ENCODE results near the gene PPM1G. TPM values are rescaled to one million over a fixed set of nuclear protein-coding genes. Genes with fewer than 3 reads are reported as not detected.

The PPM1G gene
- polyA plus RNA-seq, 1 of the 3 experiments (the other 2 are of a cell fraction): 113 TPM

DNA sequence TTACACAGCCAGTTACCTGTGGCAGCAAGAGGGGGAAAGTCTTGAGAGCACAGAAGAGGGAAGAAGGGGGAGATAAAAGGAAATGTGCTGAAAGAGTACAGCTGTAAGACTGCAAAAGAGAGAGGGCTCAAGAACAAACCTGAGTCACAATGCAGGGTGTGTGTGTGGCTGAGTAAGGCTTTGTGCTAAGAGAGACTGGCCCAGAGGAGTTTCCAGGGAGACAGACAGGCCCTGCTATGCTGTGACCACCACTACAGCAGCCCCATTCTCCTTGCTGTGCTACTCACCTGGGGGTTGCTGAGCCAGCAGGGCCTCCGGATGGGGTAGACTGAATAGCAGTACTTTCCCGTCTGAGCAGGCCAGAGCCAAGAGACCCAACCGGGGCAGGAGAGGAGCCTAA lies 74.1 kb downstream of the PPM1G start:
- H3K9ac ChIP-seq: no peak overlapping the region
- H3K9me2 ChIP-seq: no peaks in the 10 kb centered on the region
- H3K79me2 ChIP-seq (ENCODE audit: insufficient read depth): no peaks in the 10 kb centered on the region
- TF ChIP-seq MXI1 (IDR thresholded peaks at IDR 0.05; ENCODE audit: low read depth, low read length): no peak
- no peak for TF ChIP-seq NFIC (IDR thresholded peaks at IDR 0.05; ENCODE audit: borderline replicate concordance)
- no peak for TF ChIP-seq TAF1 (IDR thresholded peaks at IDR 0.05; ENCODE audit: borderline replicate concordance, low read depth, low read length)
- TF ChIP-seq YY1 (IDR thresholded peaks at IDR 0.05; ENCODE audit: low read depth): no peak
- TF ChIP-seq MEF2A (IDR thresholded peaks at IDR 0.05; ENCODE audit: borderline replicate concordance, low read depth): no peak
- TF ChIP-seq RCOR1 (IDR thresholded peaks at IDR 0.05; ENCODE audit: low read length): no peak
- TF ChIP-seq NRF1 (IDR thresholded peaks at IDR 0.05; ENCODE audit: low read depth, low read length): no peak
- no peak for TF ChIP-seq SIN3A (IDR thresholded peaks at IDR 0.05; ENCODE audit: borderline replicate concordance, low read depth, low read length)
- no peak for TF ChIP-seq ELF1 (IDR thresholded peaks at IDR 0.05)
- no peak for TF ChIP-seq FOXM1 (IDR thresholded peaks at IDR 0.05; ENCODE audit: low read depth)
- no peak for TF ChIP-seq RAD21 (IDR thresholded peaks at IDR 0.05; ENCODE audit: low read length)
- TF ChIP-seq, protein P1, sequence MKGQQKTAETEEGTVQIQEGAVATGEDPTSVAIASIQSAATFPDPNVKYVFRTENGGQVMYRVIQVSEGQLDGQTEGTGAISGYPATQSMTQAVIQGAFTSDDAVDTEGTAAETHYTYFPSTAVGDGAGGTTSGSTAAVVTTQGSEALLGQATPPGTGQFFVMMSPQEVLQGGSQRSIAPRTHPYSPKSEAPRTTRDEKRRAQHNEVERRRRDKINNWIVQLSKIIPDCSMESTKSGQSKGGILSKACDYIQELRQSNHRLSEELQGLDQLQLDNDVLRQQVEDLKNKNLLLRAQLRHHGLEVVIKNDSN (IDR thresholded peaks at IDR 0.05; ENCODE audit: borderline replicate concordance, low read depth): no peak
- TF ChIP-seq, protein P2, sequence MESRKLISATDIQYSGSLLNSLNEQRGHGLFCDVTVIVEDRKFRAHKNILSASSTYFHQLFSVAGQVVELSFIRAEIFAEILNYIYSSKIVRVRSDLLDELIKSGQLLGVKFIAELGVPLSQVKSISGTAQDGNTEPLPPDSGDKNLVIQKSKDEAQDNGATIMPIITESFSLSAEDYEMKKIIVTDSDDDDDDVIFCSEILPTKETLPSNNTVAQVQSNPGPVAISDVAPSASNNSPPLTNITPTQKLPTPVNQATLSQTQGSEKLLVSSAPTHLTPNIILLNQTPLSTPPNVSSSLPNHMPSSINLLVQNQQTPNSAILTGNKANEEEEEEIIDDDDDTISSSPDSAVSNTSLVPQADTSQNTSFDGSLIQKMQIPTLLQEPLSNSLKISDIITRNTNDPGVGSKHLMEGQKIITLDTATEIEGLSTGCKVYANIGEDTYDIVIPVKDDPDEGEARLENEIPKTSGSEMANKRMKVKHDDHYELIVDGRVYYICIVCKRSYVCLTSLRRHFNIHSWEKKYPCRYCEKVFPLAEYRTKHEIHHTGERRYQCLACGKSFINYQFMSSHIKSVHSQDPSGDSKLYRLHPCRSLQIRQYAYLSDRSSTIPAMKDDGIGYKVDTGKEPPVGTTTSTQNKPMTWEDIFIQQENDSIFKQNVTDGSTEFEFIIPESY (IDR thresholded peaks at IDR 0.05; ENCODE audit: borderline replicate concordance, low read depth): no peak
- TF ChIP-seq, protein P3, sequence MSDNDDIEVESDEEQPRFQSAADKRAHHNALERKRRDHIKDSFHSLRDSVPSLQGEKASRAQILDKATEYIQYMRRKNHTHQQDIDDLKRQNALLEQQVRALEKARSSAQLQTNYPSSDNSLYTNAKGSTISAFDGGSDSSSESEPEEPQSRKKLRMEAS (IDR thresholded peaks at IDR 0.05; ENCODE audit: low read depth): no peak
- no peak overlapping the region for H3K27ac ChIP-seq (ENCODE audit: low read depth in 2 of 2, low read length in 1 of 2)
- no peak overlapping the region for H2AFZ ChIP-seq (ENCODE audit: low read depth)
- H3K36me3 ChIP-seq (replicated peaks in 1 of 2; ENCODE audit: control insufficient read depth in 1 of 2, insufficient read depth in 2 of 2, low read length in 1 of 2): peaks cover 43 to 69% of the 10 kb centered on the region in 2 experiments
- CTCF ChIA-PET: interaction anchor here (1.1 kb wide), 1 partner anchor 55 kb away, joined by 4 read pairs; no protein-coding TSS in a partner anchor
- no peaks in the 10 kb centered on the region for H3K27me3 ChIP-seq (ENCODE audit: insufficient read depth)
- H3K4me2 ChIP-seq: no peak overlapping the region
- no peaks in the 10 kb centered on the region for H4K20me1 ChIP-seq (ENCODE audit: insufficient read depth)
- POLR2A ChIA-PET: interaction anchor here (1.0 to 2.3 kb wide), 3 partner anchors 9 to 13 kb away, joined by 4 to 6 read pairs (median 4); partner anchors contain the start of gene MPV17
- H3F3A ChIP-seq (replicated peaks; ENCODE audit: insufficient read depth): no peaks in the 10 kb centered on the region
- no peaks in the 10 kb centered on the region for H3K9me3 ChIP-seq
- no peaks in the 10 kb centered on the region for H3K4me1 ChIP-seq (ENCODE audit: control insufficient read depth in 1 of 2, insufficient read depth in 2 of 2, low read depth in 1 of 2, low read length in 1 of 2)
- WGBS (ENCODE audit: low lambda C conversion rate): 92% methylated on average over 2 of the region's 3 CpGs
- DNase-seq: no peak
- no peak overlapping the region for H3K4me3 ChIP-seq (ENCODE audit: low read depth in 2 of 2, low read length in 1 of 2)

Other genes starting within 250 kb of the PPM1G start
- gene ATRAID, start 197.6 kb downstream of the PPM1G start, polyA plus RNA-seq (2012; rRNA removed): 289 and 366 TPM in 2 replicates
- 75.7 and 85.0 TPM in 2 replicates for gene SLC5A6, start 197.3 kb downstream of the PPM1G start, polyA plus RNA-seq (2012; rRNA removed)
- gene CAD, start 192.2 kb downstream of the PPM1G start, polyA plus RNA-seq (2012; rRNA removed): 29.3 and 47.6 TPM in 2 replicates
- 0.68 and 1.1 TPM in 2 replicates for gene SLC30A3, start 146.5 kb downstream of the PPM1G start, polyA plus RNA-seq (2012; rRNA removed)
- 0.18 TPM in 1 of 2 replicates, not detected in the other for gene DNAJC5G, start 134.2 kb downstream of the PPM1G start, polyA plus RNA-seq (2012; rRNA removed)
- gene TRIM54, start 127.2 kb downstream of the PPM1G start, polyA plus RNA-seq (2012; rRNA removed): 0.28 and 0.36 TPM in 2 replicates
- 2.8 and 2.9 TPM in 2 replicates for gene UCN, start 101.1 kb downstream of the PPM1G start, polyA plus RNA-seq (2012; rRNA removed)
- 255 and 265 TPM in 2 replicates for gene MPV17, start 86.5 kb downstream of the PPM1G start, polyA plus RNA-seq (2012; rRNA removed)
- gene GTF3C2, start 52.8 kb downstream of the PPM1G start, polyA plus RNA-seq (2012; rRNA removed): 65.8 and 76.0 TPM in 2 replicates
- gene EIF2B4, start 39.3 kb downstream of the PPM1G start, polyA plus RNA-seq (2012; rRNA removed): 51.7 and 56.0 TPM in 2 replicates
- gene SNX17, start 39.0 kb downstream of the PPM1G start, polyA plus RNA-seq (2012; rRNA removed): 128 and 145 TPM in 2 replicates
- gene ZNF513, start 28.9 kb downstream of the PPM1G start, polyA plus RNA-seq (2012; rRNA removed): 53.8 and 63.7 TPM in 2 replicates
- gene NRBP1, start 19.0 kb upstream of the PPM1G start, polyA plus RNA-seq (2012; rRNA removed): 182 and 227 TPM in 2 replicates
- gene KRTCAP3, start 32.8 kb upstream of the PPM1G start, polyA plus RNA-seq (2012; rRNA removed): 3.6 and 4.1 TPM in 2 replicates
- gene IFT172, start 80.2 kb upstream of the PPM1G start, polyA plus RNA-seq (2012; rRNA removed): 28.2 and 31.3 TPM in 2 replicates
- 26.5 and 27.0 TPM in 2 replicates for gene FNDC4, start 85.6 kb upstream of the PPM1G start, polyA plus RNA-seq (2012; rRNA removed)
- gene GCKR, start 87.2 kb upstream of the PPM1G start, polyA plus RNA-seq (2012; rRNA removed): 0.18 and 0.67 TPM in 2 replicates
- 22.3 and 36.5 TPM in 2 replicates for gene ZNF512, start 173.5 kb upstream of the PPM1G start, polyA plus RNA-seq (2012; rRNA removed)
- gene CCDC121, start 219.4 kb upstream of the PPM1G start, polyA plus RNA-seq (2012; rRNA removed): 2.3 and 2.7 TPM in 2 replicates
- 74.0 and 92.8 TPM in 2 replicates for gene GPN1, start 219.5 kb upstream of the PPM1G start, polyA plus RNA-seq (2012; rRNA removed)